ENCODE results near the gene MARCKSL1. TPM values are rescaled to one million over a fixed set of nuclear protein-coding genes. Genes with fewer than 3 reads are reported as not detected.

The MARCKSL1 gene
- total and polyA plus RNA-seq, 2 of the 13 experiments (the other 11 are each of a cell fraction or from before 2014, with no cell fraction given) = 81.9 to 155 TPM

DNA sequence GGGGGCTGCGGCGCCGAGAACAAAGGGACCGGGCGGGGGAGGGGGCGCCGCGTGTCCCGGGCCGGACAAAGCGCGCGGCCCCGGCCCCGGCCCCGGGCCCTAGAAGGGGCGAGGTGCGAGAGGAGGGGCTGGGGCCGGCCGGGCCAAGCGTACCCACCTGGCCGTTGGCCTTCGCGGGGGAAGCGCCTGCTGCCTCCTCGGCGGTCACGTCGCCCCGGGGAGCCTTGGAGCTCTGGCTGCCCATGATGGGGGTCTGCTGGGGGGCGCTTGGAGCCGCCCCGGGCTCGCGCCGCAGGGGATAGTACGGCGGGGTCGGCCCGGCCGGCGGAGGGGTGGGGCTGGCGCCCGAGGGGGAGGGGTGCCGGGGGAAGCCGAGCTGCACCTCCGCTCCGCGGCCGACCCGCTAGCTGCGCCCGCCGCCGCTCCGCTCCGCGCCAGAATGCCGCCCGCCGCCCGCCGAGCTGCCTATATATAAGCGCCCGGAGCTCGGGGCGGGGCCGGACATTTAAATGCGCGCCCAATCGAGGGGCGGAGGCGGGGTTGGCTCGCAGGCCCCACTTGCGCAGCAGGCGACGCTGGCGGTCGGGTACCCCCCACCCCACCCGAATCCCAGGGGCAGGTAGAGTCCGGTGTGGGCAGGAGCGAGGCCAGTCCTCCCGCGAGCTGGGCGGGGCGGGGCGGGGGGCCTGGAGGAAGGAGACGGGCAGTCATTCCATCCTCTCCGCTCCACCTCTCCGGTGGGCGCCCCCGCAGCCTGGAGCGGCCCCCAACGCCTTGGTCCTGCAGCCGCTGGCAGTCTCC lies at the start of gene MARCKSL1 (continued):
- TF ChIP-seq, protein P1, sequence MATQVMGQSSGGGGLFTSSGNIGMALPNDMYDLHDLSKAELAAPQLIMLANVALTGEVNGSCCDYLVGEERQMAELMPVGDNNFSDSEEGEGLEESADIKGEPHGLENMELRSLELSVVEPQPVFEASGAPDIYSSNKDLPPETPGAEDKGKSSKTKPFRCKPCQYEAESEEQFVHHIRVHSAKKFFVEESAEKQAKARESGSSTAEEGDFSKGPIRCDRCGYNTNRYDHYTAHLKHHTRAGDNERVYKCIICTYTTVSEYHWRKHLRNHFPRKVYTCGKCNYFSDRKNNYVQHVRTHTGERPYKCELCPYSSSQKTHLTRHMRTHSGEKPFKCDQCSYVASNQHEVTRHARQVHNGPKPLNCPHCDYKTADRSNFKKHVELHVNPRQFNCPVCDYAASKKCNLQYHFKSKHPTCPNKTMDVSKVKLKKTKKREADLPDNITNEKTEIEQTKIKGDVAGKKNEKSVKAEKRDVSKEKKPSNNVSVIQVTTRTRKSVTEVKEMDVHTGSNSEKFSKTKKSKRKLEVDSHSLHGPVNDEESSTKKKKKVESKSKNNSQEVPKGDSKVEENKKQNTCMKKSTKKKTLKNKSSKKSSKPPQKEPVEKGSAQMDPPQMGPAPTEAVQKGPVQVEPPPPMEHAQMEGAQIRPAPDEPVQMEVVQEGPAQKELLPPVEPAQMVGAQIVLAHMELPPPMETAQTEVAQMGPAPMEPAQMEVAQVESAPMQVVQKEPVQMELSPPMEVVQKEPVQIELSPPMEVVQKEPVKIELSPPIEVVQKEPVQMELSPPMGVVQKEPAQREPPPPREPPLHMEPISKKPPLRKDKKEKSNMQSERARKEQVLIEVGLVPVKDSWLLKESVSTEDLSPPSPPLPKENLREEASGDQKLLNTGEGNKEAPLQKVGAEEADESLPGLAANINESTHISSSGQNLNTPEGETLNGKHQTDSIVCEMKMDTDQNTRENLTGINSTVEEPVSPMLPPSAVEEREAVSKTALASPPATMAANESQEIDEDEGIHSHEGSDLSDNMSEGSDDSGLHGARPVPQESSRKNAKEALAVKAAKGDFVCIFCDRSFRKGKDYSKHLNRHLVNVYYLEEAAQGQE (IDR thresholded peaks at IDR 0.05; ENCODE audit: borderline replicate concordance in 1 of 2, low read depth in 1 of 2, low read length in 2 of 2) = peak in 1 of 2 experiments; percentile 59; a peak in 2 of 4 replicates
- TF ChIP-seq JUND (CRISPR knock-in tag; IDR thresholded peaks at IDR 0.05) = no peak
- no peak for TF ChIP-seq ZNF382 (CRISPR knock-in tag; IDR thresholded peaks at IDR 0.05; ENCODE audit: borderline replicate concordance)
- no peak for TF ChIP-seq ZNF124 (CRISPR knock-in tag; IDR thresholded peaks at IDR 0.05)
- TF ChIP-seq, protein P2, sequence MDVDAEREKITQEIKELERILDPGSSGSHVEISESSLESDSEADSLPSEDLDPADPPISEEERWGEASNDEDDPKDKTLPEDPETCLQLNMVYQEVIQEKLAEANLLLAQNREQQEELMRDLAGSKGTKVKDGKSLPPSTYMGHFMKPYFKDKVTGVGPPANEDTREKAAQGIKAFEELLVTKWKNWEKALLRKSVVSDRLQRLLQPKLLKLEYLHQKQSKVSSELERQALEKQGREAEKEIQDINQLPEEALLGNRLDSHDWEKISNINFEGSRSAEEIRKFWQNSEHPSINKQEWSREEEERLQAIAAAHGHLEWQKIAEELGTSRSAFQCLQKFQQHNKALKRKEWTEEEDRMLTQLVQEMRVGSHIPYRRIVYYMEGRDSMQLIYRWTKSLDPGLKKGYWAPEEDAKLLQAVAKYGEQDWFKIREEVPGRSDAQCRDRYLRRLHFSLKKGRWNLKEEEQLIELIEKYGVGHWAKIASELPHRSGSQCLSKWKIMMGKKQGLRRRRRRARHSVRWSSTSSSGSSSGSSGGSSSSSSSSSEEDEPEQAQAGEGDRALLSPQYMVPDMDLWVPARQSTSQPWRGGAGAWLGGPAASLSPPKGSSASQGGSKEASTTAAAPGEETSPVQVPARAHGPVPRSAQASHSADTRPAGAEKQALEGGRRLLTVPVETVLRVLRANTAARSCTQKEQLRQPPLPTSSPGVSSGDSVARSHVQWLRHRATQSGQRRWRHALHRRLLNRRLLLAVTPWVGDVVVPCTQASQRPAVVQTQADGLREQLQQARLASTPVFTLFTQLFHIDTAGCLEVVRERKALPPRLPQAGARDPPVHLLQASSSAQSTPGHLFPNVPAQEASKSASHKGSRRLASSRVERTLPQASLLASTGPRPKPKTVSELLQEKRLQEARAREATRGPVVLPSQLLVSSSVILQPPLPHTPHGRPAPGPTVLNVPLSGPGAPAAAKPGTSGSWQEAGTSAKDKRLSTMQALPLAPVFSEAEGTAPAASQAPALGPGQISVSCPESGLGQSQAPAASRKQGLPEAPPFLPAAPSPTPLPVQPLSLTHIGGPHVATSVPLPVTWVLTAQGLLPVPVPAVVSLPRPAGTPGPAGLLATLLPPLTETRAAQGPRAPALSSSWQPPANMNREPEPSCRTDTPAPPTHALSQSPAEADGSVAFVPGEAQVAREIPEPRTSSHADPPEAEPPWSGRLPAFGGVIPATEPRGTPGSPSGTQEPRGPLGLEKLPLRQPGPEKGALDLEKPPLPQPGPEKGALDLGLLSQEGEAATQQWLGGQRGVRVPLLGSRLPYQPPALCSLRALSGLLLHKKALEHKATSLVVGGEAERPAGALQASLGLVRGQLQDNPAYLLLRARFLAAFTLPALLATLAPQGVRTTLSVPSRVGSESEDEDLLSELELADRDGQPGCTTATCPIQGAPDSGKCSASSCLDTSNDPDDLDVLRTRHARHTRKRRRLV (CRISPR knock-in tag; IDR thresholded peaks at IDR 0.05) = no peak
- TF ChIP-seq ZNF614 (CRISPR knock-in tag; IDR thresholded peaks at IDR 0.05; ENCODE audit: borderline replicate concordance) = no peak; the same call in 1 of the 2 replicates
- TF ChIP-seq ZNF446 (CRISPR knock-in tag; IDR thresholded peaks at IDR 0.05) = no peak
- TF ChIP-seq, protein P3, sequence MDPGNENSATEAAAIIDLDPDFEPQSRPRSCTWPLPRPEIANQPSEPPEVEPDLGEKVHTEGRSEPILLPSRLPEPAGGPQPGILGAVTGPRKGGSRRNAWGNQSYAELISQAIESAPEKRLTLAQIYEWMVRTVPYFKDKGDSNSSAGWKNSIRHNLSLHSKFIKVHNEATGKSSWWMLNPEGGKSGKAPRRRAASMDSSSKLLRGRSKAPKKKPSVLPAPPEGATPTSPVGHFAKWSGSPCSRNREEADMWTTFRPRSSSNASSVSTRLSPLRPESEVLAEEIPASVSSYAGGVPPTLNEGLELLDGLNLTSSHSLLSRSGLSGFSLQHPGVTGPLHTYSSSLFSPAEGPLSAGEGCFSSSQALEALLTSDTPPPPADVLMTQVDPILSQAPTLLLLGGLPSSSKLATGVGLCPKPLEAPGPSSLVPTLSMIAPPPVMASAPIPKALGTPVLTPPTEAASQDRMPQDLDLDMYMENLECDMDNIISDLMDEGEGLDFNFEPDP (CRISPR knock-in tag; conservative IDR thresholded peaks at IDR 0.05) = no peak
- no peak for TF ChIP-seq ZNF251 (CRISPR knock-in tag; IDR thresholded peaks at IDR 0.05)
- TF ChIP-seq RBAK (CRISPR knock-in tag; IDR thresholded peaks at IDR 0.05) = no peak
- TF ChIP-seq BORCS8-MEF2B (CRISPR knock-in tag; IDR thresholded peaks at IDR 0.05) = no peak
- TF ChIP-seq RELA (CRISPR knock-in tag; IDR thresholded peaks at IDR 0.05) = no peak
- TF ChIP-seq ZNF678 (CRISPR knock-in tag; IDR thresholded peaks at IDR 0.05) = no peak; the same call in 1 of the 2 replicates
- no peak for TF ChIP-seq TBP (CRISPR knock-in tag; IDR thresholded peaks at IDR 0.05)
- TF ChIP-seq ATRX (CRISPR knock-in tag; IDR thresholded peaks at IDR 0.05; ENCODE audit: borderline replicate concordance) = no peak
- TF ChIP-seq ZNF782 (CRISPR knock-in tag; IDR thresholded peaks at IDR 0.05; ENCODE audit: borderline replicate concordance) = no peak
- no peak for TF ChIP-seq ONECUT2 (CRISPR knock-in tag; IDR thresholded peaks at IDR 0.05)
- no peak; the same call in 1 of the 2 replicates for TF ChIP-seq FOXC1 (CRISPR knock-in tag; IDR thresholded peaks at IDR 0.05; ENCODE audit: borderline replicate concordance)
- TF ChIP-seq RBM39 (IDR thresholded peaks at IDR 0.05; ENCODE audit: low read depth, low read length, poor library complexity, severe bottlenecking) = peak; percentile 97
- TF ChIP-seq KLF12 (CRISPR knock-in tag; IDR thresholded peaks at IDR 0.05; ENCODE audit: borderline replicate concordance) = 0 out of 2 replicates have a peak, but pooled peaks have one; percentile 55

Measured in HepG2 (cell line).